Testis (tissue), 3 donors: ENCODE data around the gene ADAMTSL1. TPM values are rescaled to one million over a fixed set of nuclear protein-coding genes. Genes with fewer than 3 reads are reported as not detected.

Source experiments
- DNase-seq: peaks from one replicate; pipeline ENCODE4 v3.0.0-alpha.2; 2019
- H3K27ac ChIP-seq, 2 donors: fragments of 200-600 bp; sonication (generic); one replicate each; pipeline ENCODE4 v1.5.1; 2019
- H3K27me3 ChIP-seq: fragments of 200-600 bp; sonication (generic); one replicate; pipeline ENCODE4 v1.5.1; 2019
- H3K36me3 ChIP-seq: fragments of 200-600 bp; sonication (generic); one replicate; pipeline ENCODE4 v1.5.1; 2017; ENCODE audit warnings: low read depth; ENCODE audit errors: missing control alignments
- H3K4me1 ChIP-seq: fragments of 200-600 bp; sonication (generic); one replicate; pipeline ENCODE4 v1.5.1; 2019
- H3K4me3 ChIP-seq, 2 donors: fragments of 200-600 bp; sonication (generic); one replicate each; pipeline ENCODE4 v1.5.1; 2017 to 2019
- H3K9me3 ChIP-seq: fragments of 200-600 bp; sonication (generic); one replicate; pipeline ENCODE4 v1.5.1; 2017
- CTCF ChIP-seq, 3 experiments: fragments of 450-650 bp in 2 of 3; fragments of 200-600 bp in 1 of 3; sonication (generic) in 1 of 3; IDR thresholded peaks; one replicate each; pipeline ENCODE4 v1.5.1; 2016 to 2019; ENCODE audit warnings: antibody characterized with exemption in 3 of 3, mild to moderate bottlenecking in 2 of 3, moderate library complexity in 1 of 3
- POLR2A ChIP-seq: fragments of 450-650 bp; IDR thresholded peaks from one replicate; pipeline ENCODE4 v1.6.1; 2017; ENCODE audit warnings: antibody characterized with exemption, mild to moderate bottlenecking, moderate library complexity
- WGBS, 2 donors: methylation state at CpG; one replicate each; pipeline ENCODE4 v1.1.5; 2018; 5-methylcytosine and 5-hydroxymethylcytosine counted together
- intact Hi-C: fragments of 100-400 bp; cut with DNase I; formaldehyde crosslinking; loops from one replicate; pipeline ENCODE4 v1.15.1; 2023; ENCODE audit warnings: low total_unique reads
- polyA plus RNA-seq: library from polyadenylated mRNA; stranded (reverse); fragments of 350-450 nt; fragmentation: Illumina TruSeq; extraction: RNeasy Lipid Tissue Mini Kit (QIAGEN cat#74804); gene quantifications from one replicate; pipeline ENCODE4 v1.2.3, GENCODE V29; 2014; ENCODE audit warnings: low read depth, low replicate concordance; ENCODE audit not compliant: insufficient read depth
- total RNA-seq, 2 donors: library from RNA; depleted of rRNA; stranded (reverse); fragments of >200 nt; gene quantifications; one replicate each; pipeline ENCODE4 v1.2.3, GENCODE V29; 2016

Gene ADAMTSL1
- total and polyA plus RNA-seq, 3 donors from 2014 or later: 4.7 to 12.3 (median 6.7) TPM

- no peak overlapping the region for H3K4me3 ChIP-seq
- no peaks in the 10 kb centered on the region for H3K9me3 ChIP-seq
- H3K27me3 ChIP-seq: no peaks in the 10 kb centered on the region
- TF ChIP-seq CTCF (IDR thresholded peaks at IDR 0.05) (no peak), POLR2A (no peak)
- no peaks in the 10 kb centered on the region for H3K36me3 ChIP-seq
- intact Hi-C loops: no loop called here
- no peaks in the 10 kb centered on the region for H3K4me1 ChIP-seq
- 88 to 92% methylated on average over 1 of the region's 1 CpG for WGBS, 2 donors
- no peak for DNase-seq
- no peak overlapping the region for H3K27ac ChIP-seq
These were observed 99.1 kb downstream of the ADAMTSL1 start for GRCh38 chr9:18573021-18573556.

GRCh38 chr9:18575686-18576085, 101.7 kb downstream of the ADAMTSL1 start:
- intact Hi-C loops: no loop called here
- Histone ChIP-seq H3K4me3 (no peak overlapping the region), H3K9me3 (no peaks in the 10 kb centered on the region), H3K36me3 (no peaks in the 10 kb centered on the region), H3K27ac (no peak overlapping the region), H3K27me3 (no peaks in the 10 kb centered on the region), H3K4me1 (no peaks in the 10 kb centered on the region)
- WGBS, 2 donors: 48 to 64% methylated on average over 1 of the region's 1 CpG
- TF ChIP-seq CTCF (IDR thresholded peaks at IDR 0.05) (no peak), POLR2A (no peak)
- DNase-seq: no peak

- Histone ChIP-seq H3K9me3 (no peaks in the 10 kb centered on the region), H3K36me3 (no peaks in the 10 kb centered on the region), H3K27ac (no peak overlapping the region), H3K27me3 (no peaks in the 10 kb centered on the region), H3K4me1 (no peaks in the 10 kb centered on the region), H3K4me3 (no peak overlapping the region)
- WGBS, 2 donors: 88 to 93% methylated on average over 2 of the region's 2 CpGs
- intact Hi-C loops: no loop called here
- DNase-seq: no peak
- no peak for TF ChIP-seq POLR2A
- TF ChIP-seq CTCF (IDR thresholded peaks at IDR 0.05): no peak
These were observed 105.6 kb downstream of the ADAMTSL1 start for GRCh38 chr9:18579536-18579935.

GRCh38 chr9:18580151-18580550, 106.2 kb downstream of the ADAMTSL1 start:
- no peaks in the 10 kb centered on the region for H3K4me1 ChIP-seq
- H3K27me3 ChIP-seq: no peaks in the 10 kb centered on the region
- intact Hi-C loops: no loop called here
- H3K4me3 ChIP-seq: no peak overlapping the region
- no peak overlapping the region for H3K27ac ChIP-seq
- no peak for DNase-seq
- H3K36me3 ChIP-seq: no peaks in the 10 kb centered on the region
- WGBS, 2 donors: 90 to 97% methylated on average over 1 of the region's 1 CpG
- H3K9me3 ChIP-seq: no peaks in the 10 kb centered on the region
- TF ChIP-seq POLR2A (no peak), CTCF (IDR thresholded peaks at IDR 0.05) (no peak)

- Histone ChIP-seq H3K4me1 (no peaks in the 10 kb centered on the region), H3K36me3 (no peaks in the 10 kb centered on the region), H3K27me3 (no peaks in the 10 kb centered on the region), H3K9me3 (no peaks in the 10 kb centered on the region), H3K4me3 (no peak overlapping the region), H3K27ac (no peak overlapping the region)
- intact Hi-C loops: no loop called here
- no peak for DNase-seq
- TF ChIP-seq POLR2A: no peak
- TF ChIP-seq CTCF (IDR thresholded peaks at IDR 0.05): no peak
These were observed 112.0 kb downstream of the ADAMTSL1 start for GRCh38 chr9:18585996-18586395.
